Mucosa of descending colon (tissue), 3 donors: ENCODE results near the gene EDN2. TPM values are rescaled to one million over a fixed set of nuclear protein-coding genes. Genes with fewer than 3 reads are reported as not detected.

Experiments used
- ATAC-seq: fragments of 200-7000 bp; cut with Tn5 transposase; one replicate; pipeline ENCODE4 v1.9.1; 2020; ENCODE audit warnings: mild to moderate bottlenecking, moderate library complexity
- DNase-seq, 3 donors: peaks; one replicate each; pipeline ENCODE4 v3.0.0-alpha.2; 2020
- H3K36me3 ChIP-seq: fragments of 200-600 bp; one replicate; pipeline ENCODE4 v1.8.0; 2021; ENCODE audit warnings: low read depth, mild to moderate bottlenecking
- H3K4me1 ChIP-seq: fragments of 200-600 bp; one replicate; pipeline ENCODE4 v1.8.0; 2021; ENCODE audit warnings: low read depth, mild to moderate bottlenecking
- H3K4me3 ChIP-seq: fragments of 200-600 bp; one replicate; pipeline ENCODE4 v1.8.0; 2021; ENCODE audit warnings: mild to moderate bottlenecking
- H3K9me3 ChIP-seq: fragments of 200-600 bp; one replicate; pipeline ENCODE4 v1.8.0; 2021; ENCODE audit warnings: mild to moderate bottlenecking
- CTCF ChIP-seq: fragments of 200-600 bp; IDR thresholded peaks from one replicate; pipeline ENCODE4 v1.8.0; 2022; ENCODE audit warnings: antibody characterized with exemption, mild to moderate bottlenecking
- intact Hi-C, 2 donors: fragments of 100-400 bp; cut with DNase I in 1 of 2; cut with micrococcal nuclease in 1 of 2; formaldehyde crosslinking; loops; one replicate each; pipeline versions ENCODE4 v1.11.0 to v1.11.1; 2022; cut with DNase I, micrococcal nuclease
- total RNA-seq, 3 donors: library from RNA; stranded (reverse); fragmentation: NEBNext Ultra II Directional in 2 of 3; extraction: Animal tissue kit (Norgen Biotek cat#: 25700) in 2 of 3; gene quantifications; one replicate each; pipeline versions ENCODE4 v1.2.1 to v1.2.4, GENCODE V29; 2021 to 2023
- donor health status: DM: no; HTN: no; CAD: no; lungs with moderate emphysema.
- donor health status: DM: no; HTN: no; CAD: no.
- donor health status: DM: no; HTN: yes; CAD: no.

Gene EDN2
- total RNA-seq, 3 donors from 2014 or later: 1.6 to 5.8 (median 2.0) TPM

- DNase-seq (no peak), ATAC-seq (no peak)
- intact Hi-C loops: no loop called here
- Histone ChIP-seq H3K4me1 (no peaks in the 10 kb centered on the region), H3K9me3 (no peaks in the 10 kb centered on the region), H3K36me3 (no peaks in the 10 kb centered on the region), H3K4me3 (no peak overlapping the region)
- TF ChIP-seq CTCF: no peak
Observed at GRCh38 chr1:41524676-41525675, 40.5 kb upstream of the EDN2 start.

- Histone ChIP-seq H3K4me3 (no peak overlapping the region), H3K36me3 (no peaks in the 10 kb centered on the region), H3K4me1 (no peaks in the 10 kb centered on the region), H3K9me3 (no peaks in the 10 kb centered on the region)
- no peak for DNase-seq
- intact Hi-C loops: no loop called here
- ATAC-seq: no peak
- no peak for TF ChIP-seq CTCF
Observed at GRCh38 chr1:41523949-41524675, 39.6 kb upstream of the EDN2 start.

GRCh38 chr1:41523071-41523470 lies 38.6 kb upstream of the EDN2 start:
- ATAC-seq (no peak), DNase-seq (no peak)
- H3K36me3 ChIP-seq: no peaks in the 10 kb centered on the region
- no peaks in the 10 kb centered on the region for H3K4me1 ChIP-seq
- intact Hi-C loops: no loop called here
- no peaks in the 10 kb centered on the region for H3K9me3 ChIP-seq
- H3K4me3 ChIP-seq: no peak overlapping the region
- TF ChIP-seq CTCF: no peak

- DNase-seq (no peak), ATAC-seq (no peak)
- H3K9me3 ChIP-seq: no peaks in the 10 kb centered on the region
- no peaks in the 10 kb centered on the region for H3K4me1 ChIP-seq
- no peak overlapping the region for H3K4me3 ChIP-seq
- intact Hi-C loops: no loop called here
- no peak for TF ChIP-seq CTCF
- no peaks in the 10 kb centered on the region for H3K36me3 ChIP-seq
Observed at GRCh38 chr1:41521766-41522165, 37.3 kb upstream of the EDN2 start.

- DNase-seq (no peak), ATAC-seq (no peak)
- Histone ChIP-seq H3K36me3 (no peaks in the 10 kb centered on the region), H3K4me3 (no peak overlapping the region), H3K9me3 (no peaks in the 10 kb centered on the region), H3K4me1 (peaks cover 4% of the 10 kb centered on the region)
- intact Hi-C loops: no loop called here
- no peak for TF ChIP-seq CTCF
Observed at GRCh38 chr1:41520951-41521752, 36.7 kb upstream of the EDN2 start.
